Stimulated activated CD4-positive, alpha-beta T cell treated with anti-CD3 and anti-CD28 coated beads, TNF-alpha, amount 100 ng/mL, for 4 hours (primary cell): ENCODE measurements around the gene IGF2BP2.
"Not testable (repeated sequence)": the region's sequence is repeated elsewhere in the genome, so short reads cannot be mapped to it uniquely, and the experiment has no call there.

Experiments used
- DNase-seq, 3 experiments: peaks; one replicate each; pipeline ENCODE4 v3.0.0-alpha.2; 2020; ENCODE audit warnings: low read depth in 3 of 3

IGF2BP2 gene

GRCh38 chr3:185661296-185661695 is 163.5 kb downstream of the IGF2BP2 start:
- not testable (repeated sequence) for DNase-seq

GRCh38 chr3:185659942-185660921 is 164.6 kb downstream of the IGF2BP2 start:
- peak; percentile 20 to 23 (median 22) for DNase-seq

GRCh38 chr3:185658943-185659342 is 165.9 kb downstream of the IGF2BP2 start:
- DNase-seq, result no peak

GRCh38 chr3:185658504-185658912 is 166.3 kb downstream of the IGF2BP2 start:
- DNase-seq, result no peak

GRCh38 chr3:185657691-185658503 is 166.9 kb downstream of the IGF2BP2 start:
- no peak for DNase-seq

GRCh38 chr3:185657211-185657610 is 167.6 kb downstream of the IGF2BP2 start:
- no peak for DNase-seq

GRCh38 chr3:185656321-185656840 is 168.5 kb downstream of the IGF2BP2 start:
- DNase-seq, result no peak

GRCh38 chr3:185655426-185656320 is 169.2 kb downstream of the IGF2BP2 start:
- no peak for DNase-seq

- no peak for DNase-seq
These were observed 170.1 kb downstream of the IGF2BP2 start for GRCh38 chr3:185654758-185655145.

GRCh38 chr3:185653949-185654757 is 170.7 kb downstream of the IGF2BP2 start:
- no peak for DNase-seq

GRCh38 chr3:185651971-185652370 is 172.9 kb downstream of the IGF2BP2 start:
- DNase-seq, result no peak

- DNase-seq, result no peak
These were observed 175.4 kb downstream of the IGF2BP2 start for GRCh38 chr3:185649414-185649813.

- no peak for DNase-seq
These were observed 176.4 kb downstream of the IGF2BP2 start for GRCh38 chr3:185648396-185648795.

- DNase-seq, result no peak
These were observed 177.0 kb downstream of the IGF2BP2 start for GRCh38 chr3:185647880-185648210.

- no peak for DNase-seq
These were observed 177.5 kb downstream of the IGF2BP2 start for GRCh38 chr3:185647134-185647879.

- no peak for DNase-seq
These were observed 178.3 kb downstream of the IGF2BP2 start for GRCh38 chr3:185646382-185647133.

GRCh38 chr3:185645596-185646381 is 179.1 kb downstream of the IGF2BP2 start:
- no peak for DNase-seq

- not testable (repeated sequence) for DNase-seq
These were observed 179.7 kb downstream of the IGF2BP2 start for GRCh38 chr3:185645191-185645590.
